Measurements from ENCODE around the gene SMYD2.

SMYD2 gene

DNA sequence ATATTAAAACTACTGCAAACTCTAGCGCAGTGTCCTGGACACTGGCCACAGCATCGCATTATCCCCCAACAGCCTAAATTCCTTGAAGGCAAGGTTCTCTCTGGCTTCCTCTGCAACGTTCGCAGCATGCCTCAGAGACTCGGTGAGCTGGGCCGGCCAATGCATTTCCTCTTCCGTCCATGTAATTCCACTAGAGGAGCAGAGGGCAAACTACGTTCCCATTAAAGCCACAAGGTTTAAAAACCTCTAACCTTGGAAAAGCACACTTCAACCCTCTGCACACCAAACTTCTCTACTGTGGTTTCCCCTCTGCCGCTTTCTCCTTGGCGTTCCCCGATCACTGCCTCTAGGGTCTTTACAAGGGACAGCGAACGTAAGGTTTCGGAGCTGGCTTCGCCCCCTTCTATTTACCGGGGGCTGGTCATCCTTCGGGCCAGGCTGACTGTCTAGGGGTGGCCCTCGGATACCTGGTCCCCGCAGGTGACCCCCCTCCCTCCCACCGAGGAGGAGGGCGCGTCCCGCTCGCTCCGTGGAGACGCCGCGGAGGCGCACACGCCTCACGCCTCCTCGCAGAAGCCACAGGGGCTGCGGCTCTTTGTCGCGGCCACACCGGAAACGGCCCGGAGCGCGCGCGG lies 456 bp upstream of the SMYD2 start:
- DNase-seq (ENCODE audit: low spot score) = peak; percentile 40
- ChIA-PET POLR2A (ENCODE audit: low non-redundant PET) (interaction anchor here (0.6 to 0.7 kb wide), 2 partner anchors 42 to 64 kb away, joined by 3 read pairs; no protein-coding TSS in a partner anchor), CTCF (interaction anchor here (0.6 to 1.1 kb wide), 3 partner anchors 19 to 271 kb away, joined by 3 to 4 read pairs (median 3); partner anchors contain the start of gene PTPN14)
- TF ChIP-seq, protein P1, sequence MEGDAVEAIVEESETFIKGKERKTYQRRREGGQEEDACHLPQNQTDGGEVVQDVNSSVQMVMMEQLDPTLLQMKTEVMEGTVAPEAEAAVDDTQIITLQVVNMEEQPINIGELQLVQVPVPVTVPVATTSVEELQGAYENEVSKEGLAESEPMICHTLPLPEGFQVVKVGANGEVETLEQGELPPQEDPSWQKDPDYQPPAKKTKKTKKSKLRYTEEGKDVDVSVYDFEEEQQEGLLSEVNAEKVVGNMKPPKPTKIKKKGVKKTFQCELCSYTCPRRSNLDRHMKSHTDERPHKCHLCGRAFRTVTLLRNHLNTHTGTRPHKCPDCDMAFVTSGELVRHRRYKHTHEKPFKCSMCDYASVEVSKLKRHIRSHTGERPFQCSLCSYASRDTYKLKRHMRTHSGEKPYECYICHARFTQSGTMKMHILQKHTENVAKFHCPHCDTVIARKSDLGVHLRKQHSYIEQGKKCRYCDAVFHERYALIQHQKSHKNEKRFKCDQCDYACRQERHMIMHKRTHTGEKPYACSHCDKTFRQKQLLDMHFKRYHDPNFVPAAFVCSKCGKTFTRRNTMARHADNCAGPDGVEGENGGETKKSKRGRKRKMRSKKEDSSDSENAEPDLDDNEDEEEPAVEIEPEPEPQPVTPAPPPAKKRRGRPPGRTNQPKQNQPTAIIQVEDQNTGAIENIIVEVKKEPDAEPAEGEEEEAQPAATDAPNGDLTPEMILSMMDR (conservative IDR thresholded peaks at IDR 0.05; ENCODE audit: low read depth) = no peak
- peak overlapping the region; percentile 96 for H3K27ac ChIP-seq

DNA sequence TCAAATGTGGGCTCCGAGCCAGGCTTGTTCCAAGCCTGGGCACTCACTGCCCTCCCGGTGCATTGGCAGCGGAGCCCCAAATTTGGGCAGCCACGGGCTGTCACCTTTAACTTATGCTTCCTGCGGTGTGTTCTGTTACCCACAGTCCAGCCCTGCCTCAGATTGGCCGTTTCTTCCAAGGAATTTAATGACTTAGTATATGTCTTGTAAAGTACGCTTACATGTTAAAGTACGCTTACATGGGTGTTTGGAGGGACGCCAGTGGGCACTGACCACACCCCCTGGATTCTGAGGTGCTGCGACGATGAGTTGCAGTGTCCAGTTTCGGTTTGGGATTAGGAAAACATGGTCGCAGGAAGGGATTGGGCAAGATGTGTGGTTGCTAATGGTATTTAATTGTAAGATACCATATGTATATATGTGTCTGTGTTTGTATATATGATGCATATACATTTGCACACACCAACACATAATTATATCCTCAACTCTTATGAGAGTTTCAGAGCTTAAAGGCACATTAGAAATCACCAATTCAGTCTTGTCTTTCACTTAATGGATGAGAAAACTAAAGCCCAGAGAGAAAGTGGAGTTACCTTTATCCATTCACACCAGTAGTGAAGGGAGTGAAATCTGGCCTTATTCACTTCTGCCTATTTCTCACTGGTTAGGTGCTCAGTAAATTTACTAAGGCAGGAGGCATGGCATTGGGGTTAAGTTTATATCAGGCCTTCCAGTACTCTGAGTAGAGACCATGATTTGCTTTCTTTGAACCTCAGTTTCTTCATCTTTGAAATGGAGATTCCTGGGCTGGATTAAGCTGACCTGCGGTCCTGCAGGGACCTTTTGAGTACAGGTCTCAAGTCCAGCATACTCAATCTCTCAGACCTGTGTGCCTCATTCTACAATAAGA lies 1.0 kb downstream of the SMYD2 start:
- ChIA-PET CTCF (interaction anchor here (0.6 kb wide), 1 partner anchor 18 kb away, joined by 3 read pairs; no protein-coding TSS in a partner anchor), POLR2A (ENCODE audit: low non-redundant PET) (no interaction called here)
- TF ChIP-seq, protein P1 (conservative IDR thresholded peaks at IDR 0.05; ENCODE audit: low read depth) = no peak
- peak; percentile 66 for DNase-seq (ENCODE audit: low spot score)
- H3K27ac ChIP-seq = peak overlapping the region; percentile 96

DNA sequence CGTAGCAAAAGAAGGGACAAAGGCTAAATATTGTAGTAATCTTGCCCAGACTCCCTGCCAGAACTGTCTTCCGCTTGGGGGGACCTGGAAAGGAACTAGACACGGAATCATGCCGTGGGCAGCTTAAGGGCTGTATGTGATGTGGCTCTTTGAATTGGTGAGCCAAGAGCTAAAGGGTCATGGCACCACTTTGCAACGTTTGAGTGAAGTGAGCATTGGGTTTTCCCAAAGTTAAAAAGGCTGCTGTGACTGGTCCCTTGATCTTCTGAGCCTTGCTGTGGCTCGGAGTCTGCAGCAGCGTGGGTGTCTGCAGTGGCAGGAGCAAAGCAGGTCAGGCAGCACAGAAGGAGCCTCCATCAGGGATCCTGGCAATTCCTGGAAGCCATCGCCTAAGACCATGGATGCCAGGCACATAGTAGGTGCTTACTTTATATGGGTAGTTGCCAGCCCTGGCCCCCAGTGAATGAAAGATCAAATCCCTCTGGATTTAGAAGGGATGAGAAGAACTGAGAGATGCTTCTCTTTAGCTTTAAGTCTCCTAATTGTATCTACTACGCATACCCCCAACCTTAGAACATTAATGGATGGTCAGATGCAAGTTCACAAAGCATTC lies 1.8 kb downstream of the SMYD2 start:
- ChIA-PET POLR2A (ENCODE audit: low non-redundant PET) (no interaction called here), CTCF (interaction anchor here (0.6 kb wide), 1 partner anchor 1179 kb away, joined by 3 read pairs; no protein-coding TSS in a partner anchor)
- peak overlapping the region; percentile 51 for H3K27ac ChIP-seq
- TF ChIP-seq, protein P1 (conservative IDR thresholded peaks at IDR 0.05; ENCODE audit: low read depth) = no peak
- no peak for DNase-seq (ENCODE audit: low spot score)

DNA sequence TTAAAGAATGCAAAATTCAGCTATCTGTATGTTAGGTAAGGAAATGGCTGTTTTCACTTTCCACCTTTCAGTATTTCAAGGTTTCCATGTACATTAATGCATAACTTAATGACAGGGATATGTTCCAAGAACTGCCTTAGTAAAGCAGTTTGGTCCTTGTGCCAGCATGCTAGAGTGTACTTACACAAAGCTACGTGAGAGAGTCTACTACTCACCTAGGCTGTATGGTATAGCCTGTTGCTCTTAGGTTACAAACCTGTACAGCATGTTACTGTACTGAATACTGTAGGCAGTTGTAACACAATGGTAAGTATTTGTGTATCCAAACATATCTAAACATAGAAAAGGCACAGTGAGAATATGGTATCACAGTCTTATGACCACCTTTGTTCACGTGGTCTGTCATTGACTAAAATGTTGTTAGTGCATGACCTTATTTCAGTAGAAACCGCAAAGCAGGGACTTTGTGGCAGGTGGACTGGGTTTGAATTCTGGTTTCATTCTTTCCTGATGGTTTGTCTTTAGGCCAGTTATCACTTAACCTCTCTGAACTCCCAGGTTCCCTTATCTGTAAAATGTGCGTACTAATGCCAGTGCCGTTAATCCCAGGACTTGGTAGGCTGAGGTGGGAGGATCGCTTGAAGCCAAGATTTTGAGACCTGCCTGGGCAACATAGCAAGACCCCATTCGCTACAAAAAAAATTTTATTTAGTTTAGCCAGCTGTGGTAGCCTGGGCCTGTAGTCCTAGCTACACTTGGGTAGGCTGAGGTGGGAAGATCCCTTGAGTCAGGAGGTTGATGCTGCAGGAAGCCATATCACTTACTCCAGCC lies 4.9 kb downstream of the SMYD2 start:
- ChIA-PET CTCF (interaction anchor here (0.7 to 0.8 kb wide), 2 partner anchors 45 to 299 kb away, joined by 3 read pairs; no protein-coding TSS in a partner anchor), POLR2A (ENCODE audit: low non-redundant PET) (no interaction called here)
- DNase-seq (ENCODE audit: low spot score) = no peak
- H3K27ac ChIP-seq = no peak overlapping the region
- TF ChIP-seq, protein P1 (conservative IDR thresholded peaks at IDR 0.05; ENCODE audit: low read depth) = no peak

DNA sequence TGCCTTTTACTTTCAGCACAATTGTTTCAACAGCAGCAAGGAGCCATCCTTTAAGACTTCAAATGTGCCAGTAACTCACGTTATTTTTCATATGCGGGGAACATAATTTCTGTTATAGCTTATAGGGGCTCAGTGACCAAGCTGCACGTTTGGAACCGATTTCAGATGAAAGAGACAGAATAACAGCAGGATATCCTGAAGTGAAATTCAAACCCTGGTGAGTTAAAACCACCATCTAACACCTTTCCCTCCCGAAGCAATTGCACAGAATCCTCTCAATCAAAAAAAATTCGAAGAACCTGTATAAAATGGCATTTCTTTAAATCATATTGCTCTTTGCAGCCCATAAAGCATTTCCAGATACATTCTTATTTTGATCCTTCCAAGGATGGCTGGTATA lies 6.9 kb downstream of the SMYD2 start:
- DNase-seq (ENCODE audit: low spot score) = no peak
- POLR2A ChIA-PET (ENCODE audit: low non-redundant PET) = no interaction called here
- TF ChIP-seq, protein P1 (conservative IDR thresholded peaks at IDR 0.05; ENCODE audit: low read depth) = no peak
- CTCF ChIA-PET = interaction anchor here (1.0 kb wide), 1 partner anchor 74 kb away, joined by 3 read pairs; no protein-coding TSS in a partner anchor
- H3K27ac ChIP-seq = no peak overlapping the region

All from RWPE1 (cell line).